ENCODE data around the gene MED9.

Gene MED9

DNA sequence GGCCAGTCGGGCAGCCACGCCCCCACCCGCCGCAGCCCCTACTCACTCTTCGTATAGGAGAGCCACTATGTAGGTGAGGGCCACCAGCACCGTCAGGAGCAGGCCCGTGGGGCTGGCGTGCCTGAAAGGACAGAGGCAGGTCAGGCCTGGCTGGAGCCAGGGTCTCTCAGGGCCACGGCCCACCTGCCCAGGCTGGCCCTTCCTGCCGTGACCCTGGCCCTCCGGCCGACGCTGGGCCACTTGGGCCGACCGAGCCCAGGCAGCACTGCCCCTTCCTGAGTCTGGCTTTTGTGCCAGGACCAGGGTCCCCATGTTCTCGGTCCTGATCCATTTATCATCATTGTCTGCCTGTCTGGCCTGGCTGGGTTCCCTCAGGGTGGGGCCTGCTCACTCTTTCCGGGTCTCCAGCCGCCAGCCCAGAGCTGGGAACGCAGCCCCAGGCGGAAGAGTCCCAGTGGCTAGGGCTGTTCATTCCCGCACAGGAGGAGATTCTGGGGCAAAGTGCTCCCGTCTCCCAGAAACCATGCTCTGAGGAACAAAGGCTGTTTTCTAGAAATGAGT is 29.5 kb downstream of the MED9 start:
- DNase-seq (ENCODE audit: insufficient read length, low spot score) (no peak), FAIRE-seq (no peak)
- TF ChIP-seq POLR2A (IDR thresholded peaks at IDR 0.05; ENCODE audit: low read depth, low read length) = no peak
- no peak for TF ChIP-seq PAX5 (IDR thresholded peaks at IDR 0.05; ENCODE audit: insufficient read depth, low read length, severe bottlenecking)
- no peak for TF ChIP-seq SPI1 (IDR thresholded peaks at IDR 0.05; ENCODE audit: low read depth, low read length)
- no peak for TF ChIP-seq POLR2AphosphoS5 (IDR thresholded peaks at IDR 0.05; ENCODE audit: low read depth, low read length)
- TF ChIP-seq POU2F2 (IDR thresholded peaks at IDR 0.05; ENCODE audit: low read depth, low read length) = no peak
- TF ChIP-seq TAF1 (IDR thresholded peaks at IDR 0.05; ENCODE audit: low read depth, low read length) = no peak

GRCh38 chr17:17506893-17507464 is 30.2 kb downstream of the MED9 start:
- DNase-seq (ENCODE audit: insufficient read length, low spot score) (no peak), FAIRE-seq (no peak)
- TF ChIP-seq PAX5 (IDR thresholded peaks at IDR 0.05; ENCODE audit: insufficient read depth, low read length, severe bottlenecking) = no peak
- no peak for TF ChIP-seq TAF1 (IDR thresholded peaks at IDR 0.05; ENCODE audit: low read depth, low read length)
- no peak for TF ChIP-seq POLR2A (IDR thresholded peaks at IDR 0.05; ENCODE audit: low read depth, low read length)
- no peak for TF ChIP-seq POU2F2 (IDR thresholded peaks at IDR 0.05; ENCODE audit: low read depth, low read length)
- no peak for TF ChIP-seq POLR2AphosphoS5 (IDR thresholded peaks at IDR 0.05; ENCODE audit: low read depth, low read length)
- no peak for TF ChIP-seq SPI1 (IDR thresholded peaks at IDR 0.05; ENCODE audit: low read depth, low read length)

GRCh38 chr17:17507465-17508011 is 30.7 kb downstream of the MED9 start:
- DNase-seq (ENCODE audit: insufficient read length, low spot score) (no peak), FAIRE-seq (no peak)
- TF ChIP-seq POU2F2 (IDR thresholded peaks at IDR 0.05; ENCODE audit: low read depth, low read length) (no peak), POLR2A (IDR thresholded peaks at IDR 0.05; ENCODE audit: low read depth, low read length) (no peak), SPI1 (IDR thresholded peaks at IDR 0.05; ENCODE audit: low read depth, low read length) (no peak), PAX5 (IDR thresholded peaks at IDR 0.05; ENCODE audit: insufficient read depth, low read length, severe bottlenecking) (no peak), POLR2AphosphoS5 (IDR thresholded peaks at IDR 0.05; ENCODE audit: low read depth, low read length) (no peak), TAF1 (IDR thresholded peaks at IDR 0.05; ENCODE audit: low read depth, low read length) (no peak)

GRCh38 chr17:17508019-17508535 is 31.3 kb downstream of the MED9 start:
- TF ChIP-seq POU2F2 (IDR thresholded peaks at IDR 0.05; ENCODE audit: low read depth, low read length) (no peak), POLR2A (IDR thresholded peaks at IDR 0.05; ENCODE audit: low read depth, low read length) (no peak), POLR2AphosphoS5 (IDR thresholded peaks at IDR 0.05; ENCODE audit: low read depth, low read length) (no peak), SPI1 (IDR thresholded peaks at IDR 0.05; ENCODE audit: low read depth, low read length) (no peak), PAX5 (IDR thresholded peaks at IDR 0.05; ENCODE audit: insufficient read depth, low read length, severe bottlenecking) (no peak), TAF1 (IDR thresholded peaks at IDR 0.05; ENCODE audit: low read depth, low read length) (no peak)
- FAIRE-seq (no peak), DNase-seq (ENCODE audit: insufficient read length, low spot score) (no peak)

DNA sequence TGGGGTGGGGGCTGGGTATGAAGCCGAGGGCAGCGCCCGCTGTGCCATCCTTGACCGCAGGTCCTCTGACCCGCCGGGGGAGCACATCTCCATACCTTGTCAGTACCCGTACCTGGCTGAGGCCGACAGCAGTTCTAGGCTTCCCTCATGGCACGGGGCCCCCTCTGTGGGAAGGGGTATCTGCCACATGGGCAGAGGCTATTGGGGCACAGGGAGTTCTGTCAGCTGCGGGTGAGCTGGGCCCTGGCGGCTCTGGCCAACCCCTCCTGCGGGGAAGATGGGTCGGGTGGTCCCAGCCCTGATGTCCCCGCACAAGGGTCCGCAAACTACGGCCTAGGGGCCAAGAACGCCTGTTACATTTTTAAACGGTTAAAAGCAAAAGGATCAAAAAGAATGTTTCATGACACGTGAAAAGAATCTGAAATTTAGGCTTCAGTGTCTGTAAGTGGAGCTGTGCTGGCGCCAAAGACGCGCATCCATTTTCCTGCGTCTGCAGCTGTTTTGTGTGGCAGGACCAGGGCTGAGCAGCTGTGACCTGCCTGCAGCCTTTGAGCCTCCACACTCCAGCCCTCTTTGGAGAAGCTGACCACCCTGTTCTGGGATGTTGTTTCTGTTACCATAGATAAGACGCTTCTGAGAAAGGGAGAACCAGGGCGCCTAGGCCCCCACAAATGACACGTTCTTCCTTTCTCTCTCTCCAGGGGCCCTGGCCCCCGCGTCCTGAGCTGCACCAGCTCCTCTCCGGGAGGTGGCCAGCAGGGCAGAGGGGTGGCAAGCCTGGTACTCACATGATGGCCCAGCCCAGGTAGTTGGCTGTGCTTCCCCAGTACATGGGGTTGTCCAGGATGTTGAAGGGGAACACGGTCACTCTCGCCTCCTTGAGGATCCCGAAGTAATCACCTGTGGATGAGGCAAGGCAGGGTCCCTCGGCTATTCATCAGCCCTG is 32.1 kb downstream of the MED9 start:
- FAIRE-seq (no peak), DNase-seq (ENCODE audit: insufficient read length, low spot score) (no peak)
- TF ChIP-seq SPI1 (IDR thresholded peaks at IDR 0.05; ENCODE audit: low read depth, low read length) (no peak), POU2F2 (IDR thresholded peaks at IDR 0.05; ENCODE audit: low read depth, low read length) (no peak), TAF1 (IDR thresholded peaks at IDR 0.05; ENCODE audit: low read depth, low read length) (no peak), POLR2A (IDR thresholded peaks at IDR 0.05; ENCODE audit: low read depth, low read length) (no peak), PAX5 (IDR thresholded peaks at IDR 0.05; ENCODE audit: insufficient read depth, low read length, severe bottlenecking) (no peak), POLR2AphosphoS5 (IDR thresholded peaks at IDR 0.05; ENCODE audit: low read depth, low read length) (no peak)

GRCh38 chr17:17509601-17510425 is 33.0 kb downstream of the MED9 start:
- DNase-seq (ENCODE audit: insufficient read length, low spot score) (no peak), FAIRE-seq (no peak)
- no peak for TF ChIP-seq PAX5 (IDR thresholded peaks at IDR 0.05; ENCODE audit: insufficient read depth, low read length, severe bottlenecking)
- no peak for TF ChIP-seq POLR2AphosphoS5 (IDR thresholded peaks at IDR 0.05; ENCODE audit: low read depth, low read length)
- TF ChIP-seq SPI1 (IDR thresholded peaks at IDR 0.05; ENCODE audit: low read depth, low read length) = no peak
- TF ChIP-seq TAF1 (IDR thresholded peaks at IDR 0.05; ENCODE audit: low read depth, low read length) = no peak
- no peak for TF ChIP-seq POU2F2 (IDR thresholded peaks at IDR 0.05; ENCODE audit: low read depth, low read length)
- no peak for TF ChIP-seq POLR2A (IDR thresholded peaks at IDR 0.05; ENCODE audit: low read depth, low read length)

GRCh38 chr17:17510456-17511292 is 33.9 kb downstream of the MED9 start:
- no peak for FAIRE-seq
- DNase-seq (ENCODE audit: insufficient read length, low spot score) = no peak
- TF ChIP-seq TAF1 (IDR thresholded peaks at IDR 0.05; ENCODE audit: low read depth, low read length) = no peak
- TF ChIP-seq POU2F2 (IDR thresholded peaks at IDR 0.05; ENCODE audit: low read depth, low read length) = no peak
- TF ChIP-seq SPI1 (IDR thresholded peaks at IDR 0.05; ENCODE audit: low read depth, low read length) = no peak
- no peak for TF ChIP-seq POLR2AphosphoS5 (IDR thresholded peaks at IDR 0.05; ENCODE audit: low read depth, low read length)
- TF ChIP-seq PAX5 (IDR thresholded peaks at IDR 0.05; ENCODE audit: insufficient read depth, low read length, severe bottlenecking) = no peak
- no peak for TF ChIP-seq POLR2A (IDR thresholded peaks at IDR 0.05; ENCODE audit: low read depth, low read length)
